Coronary artery (tissue), 2 donors: ENCODE data around the gene C1orf198.

Source experiments
- DNase-seq: peaks from one replicate; pipeline ENCODE4 v3.0.0-alpha.2; 2017; ENCODE audit warnings: low spot score
- H3K27ac ChIP-seq, 2 donors: fragments of 200-600 bp; sonication (generic); one replicate each; pipeline ENCODE4 v1.5.1; 2016 to 2019
- H3K4me3 ChIP-seq: fragments of 200-600 bp; sonication (generic); 2 replicates; pipeline ENCODE4 v1.5.1; 2016; ENCODE audit warnings: mild to moderate bottlenecking, moderate library complexity
- CTCF ChIP-seq: fragments of 200-600 bp; sonication (generic); IDR thresholded peaks from one replicate; pipeline ENCODE4 v1.5.1; 2019; ENCODE audit warnings: antibody characterized with exemption

C1orf198 gene

GRCh38 chr1:230836793-230837192 is 31.5 kb downstream of the C1orf198 start:
- peak; percentile 22 for DNase-seq
- TF ChIP-seq CTCF = no peak
- no peak overlapping the region for H3K27ac ChIP-seq
- H3K4me3 ChIP-seq = no peak overlapping the region

GRCh38 chr1:230836347-230836746 is 32.0 kb downstream of the C1orf198 start:
- no peak for TF ChIP-seq CTCF
- no peak overlapping the region for H3K4me3 ChIP-seq
- DNase-seq = no peak
- H3K27ac ChIP-seq = no peak overlapping the region

GRCh38 chr1:230834292-230834691 is 34.0 kb downstream of the C1orf198 start:
- H3K27ac ChIP-seq = peak overlapping the region in 1 of 2 donors; percentile 23
- DNase-seq = peak; percentile 64
- no peak for TF ChIP-seq CTCF

GRCh38 chr1:230833511-230833910 is 34.8 kb downstream of the C1orf198 start:
- Histone ChIP-seq H3K4me3 (no peak overlapping the region), H3K27ac (no peak overlapping the region)
- no peak for TF ChIP-seq CTCF
- peak; percentile 9 for DNase-seq

More at GRCh38 chr1:230834292-230834691, 34.0 kb downstream of the C1orf198 start:
- no peak overlapping the region for H3K4me3 ChIP-seq

- H3K27ac ChIP-seq = no peak overlapping the region
- no peak for TF ChIP-seq CTCF
- no peak overlapping the region for H3K4me3 ChIP-seq
- DNase-seq = peak; percentile 19
Observed at GRCh38 chr1:230832476-230832875, 35.8 kb downstream of the C1orf198 start.

- TF ChIP-seq CTCF = no peak
- Histone ChIP-seq H3K4me3 (no peak overlapping the region), H3K27ac (peak overlapping the region in 1 of 2 donors; percentile 33)
- DNase-seq = peak; percentile 8
Observed at GRCh38 chr1:230831771-230832170, 36.5 kb downstream of the C1orf198 start.

- Histone ChIP-seq H3K27ac (peak overlapping the region; percentile 88 to 89), H3K4me3 (no peak overlapping the region)
- TF ChIP-seq CTCF = no peak
- DNase-seq = peak; percentile 38
Observed at GRCh38 chr1:230828421-230828820, 39.9 kb downstream of the C1orf198 start.
